ENCODE data around the gene RORC.

RORC gene

DNA sequence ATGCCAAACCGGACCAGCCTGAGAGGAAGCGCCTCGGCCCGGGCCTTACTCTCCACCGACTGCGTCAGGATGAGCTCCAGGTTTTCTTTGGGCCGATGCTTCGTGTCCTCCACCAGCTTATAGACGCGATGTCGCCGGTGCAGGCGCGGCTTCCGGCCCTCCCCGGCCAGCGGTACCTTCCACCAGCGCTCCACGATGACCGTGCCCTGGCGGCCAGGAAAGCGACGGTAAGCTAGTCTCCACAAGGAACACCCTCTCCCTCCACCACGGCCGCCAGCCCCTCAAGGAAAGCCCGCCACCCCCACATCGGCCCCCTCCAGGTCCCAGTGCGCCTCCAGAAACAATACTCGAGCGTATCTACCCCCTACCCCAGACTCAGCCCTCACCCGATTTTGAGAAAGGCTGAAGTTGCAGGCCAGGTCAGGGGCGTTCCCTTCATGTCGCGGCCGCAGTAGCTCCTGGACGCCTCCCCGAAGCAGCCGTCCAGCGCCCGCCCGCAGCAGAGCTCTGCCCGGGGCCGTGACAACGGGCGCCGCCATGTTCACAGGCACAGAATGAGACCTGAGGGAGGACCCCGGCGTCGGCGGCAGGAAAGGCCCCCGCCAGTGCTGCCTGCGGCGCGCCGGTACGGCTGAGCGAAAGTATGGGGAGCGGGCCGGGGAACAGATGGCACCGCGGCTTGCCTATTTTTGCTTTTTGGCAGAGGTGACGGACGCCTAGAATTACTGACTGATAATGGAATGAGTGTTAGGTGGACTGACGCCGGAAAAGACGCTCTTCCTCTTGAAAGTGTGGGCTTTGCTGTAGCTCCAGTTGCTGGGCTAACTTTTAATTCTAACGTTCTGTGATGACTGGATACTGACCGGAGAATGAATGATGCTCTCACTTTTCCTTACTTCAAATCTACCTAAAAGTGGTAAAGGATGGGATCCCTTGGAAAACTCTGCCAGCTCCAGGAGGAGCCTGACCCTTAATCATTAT is 68.4 kb downstream of the RORC start, which contains the start of gene MRPL9:
TSS of gene MRPL9 (minus strand) at position 556 of the 981 bp plus-strand sequence. CDS start at position 539, 17 bp downstream.
- H3K27me3 ChIP-seq (ENCODE audit: control insufficient read depth in 1 of 2, insufficient read depth in 2 of 2, low read length in 2 of 2) = no peaks in the 10 kb centered on the region
- H3K4me3 ChIP-seq (ENCODE audit: low read depth in 1 of 2, low read length in 2 of 2) = peak within 1 kb of the TSS; percentile 81 to 90
- H3K27ac ChIP-seq (ENCODE audit: low read depth, low read length) = peak within 1 kb of the TSS; percentile 65
- peaks cover 10 to 12% of the 10 kb centered on the region in 2 donors for H3K4me1 ChIP-seq (ENCODE audit: control insufficient read depth in 1 of 2, insufficient read depth in 2 of 2, low read length in 2 of 2)
- H3K9ac ChIP-seq (ENCODE audit: low read depth in 1 of 2, low read length in 2 of 2) = peak within 1 kb of the TSS; percentile 77 to 85
- peaks cover 18 to 27% of the 10 kb centered on the region in 2 donors for H3K36me3 ChIP-seq (ENCODE audit: control insufficient read depth in 1 of 2, insufficient read depth in 2 of 2, low read length in 2 of 2)
- H3K9me3 ChIP-seq (ENCODE audit: control insufficient read depth in 1 of 2, low read length in 2 of 2) = no peaks in the 10 kb centered on the region

DNA sequence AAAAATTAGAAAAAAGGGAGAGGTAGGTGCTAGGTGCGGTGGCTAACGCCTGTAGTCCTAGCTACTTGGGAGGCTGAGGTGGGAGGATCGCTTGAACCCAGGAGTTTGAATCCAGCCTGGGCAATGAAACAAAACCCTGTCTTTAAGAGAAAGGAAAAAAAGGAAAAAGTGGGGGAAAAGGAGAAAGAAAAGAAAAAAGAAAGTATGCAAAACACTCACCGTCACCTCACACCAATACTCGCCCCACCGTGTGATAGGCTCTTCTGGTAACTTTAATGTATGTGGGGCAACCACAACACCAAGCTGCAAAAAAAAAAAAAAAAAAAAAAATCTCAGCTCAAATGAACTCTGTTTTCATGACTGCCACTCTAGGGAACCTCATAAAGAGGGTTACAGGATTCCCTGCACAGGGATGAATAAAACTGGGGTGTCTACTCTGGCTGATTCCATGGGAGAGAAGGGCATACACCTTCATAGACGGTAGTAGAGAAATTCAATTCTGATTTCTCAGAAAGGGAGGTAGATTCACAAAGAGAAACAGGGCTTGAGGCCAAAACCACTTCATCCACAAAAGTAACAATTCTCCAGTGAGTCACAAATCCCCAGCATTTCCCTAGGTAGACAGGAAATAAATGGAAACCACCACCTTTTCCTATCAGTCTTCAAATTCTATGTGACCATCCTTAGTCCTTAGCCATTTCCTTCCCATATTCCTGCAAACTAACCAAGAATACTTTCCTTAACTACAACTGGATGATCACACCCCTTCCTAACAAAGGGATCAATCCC is 70.8 kb downstream of the RORC start:
- Histone ChIP-seq H3K9ac (ENCODE audit: low read depth in 1 of 2, low read length in 2 of 2) (no peak overlapping the region), H3K27ac (ENCODE audit: low read depth, low read length) (no peak overlapping the region), H3K4me1 (ENCODE audit: control insufficient read depth in 1 of 2, insufficient read depth in 2 of 2, low read length in 2 of 2) (peaks cover 10 to 12% of the 10 kb centered on the region in 2 donors), H3K27me3 (ENCODE audit: control insufficient read depth in 1 of 2, insufficient read depth in 2 of 2, low read length in 2 of 2) (no peaks in the 10 kb centered on the region), H3K9me3 (ENCODE audit: control insufficient read depth in 1 of 2, low read length in 2 of 2) (no peaks in the 10 kb centered on the region), H3K36me3 (ENCODE audit: control insufficient read depth in 1 of 2, insufficient read depth in 2 of 2, low read length in 2 of 2) (peaks cover 22 to 30% of the 10 kb centered on the region in 2 donors), H3K4me3 (ENCODE audit: low read depth in 1 of 2, low read length in 2 of 2) (no peak overlapping the region)

DNA sequence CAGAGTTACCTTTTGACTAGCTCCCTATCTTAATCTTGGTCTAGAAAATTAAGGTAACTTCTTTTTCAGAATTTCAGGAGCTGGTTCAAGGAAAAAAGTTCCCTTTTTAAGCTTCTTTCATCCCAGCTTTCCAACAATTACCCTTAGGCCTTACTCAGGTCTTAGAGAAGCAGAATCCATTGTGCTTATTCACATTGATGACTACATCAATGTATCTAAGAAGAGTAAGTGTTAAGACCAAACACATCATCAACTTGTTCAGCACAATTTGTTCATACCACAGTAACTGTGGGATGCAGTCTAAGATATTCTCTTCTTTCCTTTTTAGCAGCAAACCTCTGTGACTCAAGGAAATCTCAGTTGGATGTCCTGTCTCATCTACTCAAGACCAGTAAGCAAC is 72.4 kb downstream of the RORC start:
- Histone ChIP-seq H3K9ac (ENCODE audit: low read depth in 1 of 2, low read length in 2 of 2) (no peak overlapping the region), H3K9me3 (ENCODE audit: control insufficient read depth in 1 of 2, low read length in 2 of 2) (no peaks in the 10 kb centered on the region), H3K4me1 (ENCODE audit: control insufficient read depth in 1 of 2, insufficient read depth in 2 of 2, low read length in 2 of 2) (peaks cover 8 to 10% of the 10 kb centered on the region in 2 donors), H3K36me3 (ENCODE audit: control insufficient read depth in 1 of 2, insufficient read depth in 2 of 2, low read length in 2 of 2) (peaks cover 22 to 30% of the 10 kb centered on the region in 2 donors), H3K4me3 (ENCODE audit: low read depth in 1 of 2, low read length in 2 of 2) (no peak overlapping the region), H3K27ac (ENCODE audit: low read depth, low read length) (no peak overlapping the region), H3K27me3 (ENCODE audit: control insufficient read depth in 1 of 2, insufficient read depth in 2 of 2, low read length in 2 of 2) (no peaks in the 10 kb centered on the region)

DNA sequence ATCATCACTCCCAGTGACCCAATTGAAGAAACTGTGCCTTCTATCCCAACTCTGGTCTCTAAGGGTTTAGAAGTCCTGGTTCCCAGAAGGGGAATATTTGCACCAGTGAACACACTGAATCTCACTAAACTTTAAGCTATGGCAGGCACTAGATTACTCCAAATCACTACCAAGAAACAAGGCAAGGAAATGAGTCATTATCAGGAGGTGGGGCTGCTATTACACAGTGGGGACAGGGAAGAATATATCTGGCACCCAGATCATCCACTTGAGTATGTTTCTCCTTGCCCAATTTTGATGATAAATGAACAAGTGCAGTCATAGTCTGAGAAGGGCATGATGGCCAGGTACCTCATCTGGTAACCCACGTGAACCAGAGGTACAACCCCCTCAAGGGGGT is 75.3 kb downstream of the RORC start:
- Histone ChIP-seq H3K4me3 (ENCODE audit: low read depth in 1 of 2, low read length in 2 of 2) (no peak overlapping the region), H3K9ac (ENCODE audit: low read depth in 1 of 2, low read length in 2 of 2) (no peak overlapping the region), H3K36me3 (ENCODE audit: control insufficient read depth in 1 of 2, insufficient read depth in 2 of 2, low read length in 2 of 2) (peaks cover 21 to 24% of the 10 kb centered on the region in 2 donors)

More for the DNA sequence above, 75.3 kb downstream of the RORC start:
- no peaks in the 10 kb centered on the region for H3K4me1 ChIP-seq (ENCODE audit: control insufficient read depth in 1 of 2, insufficient read depth in 2 of 2, low read length in 2 of 2)
- no peaks in the 10 kb centered on the region for H3K9me3 ChIP-seq (ENCODE audit: control insufficient read depth in 1 of 2, low read length in 2 of 2)
- H3K27me3 ChIP-seq (ENCODE audit: control insufficient read depth in 1 of 2, insufficient read depth in 2 of 2, low read length in 2 of 2) = no peaks in the 10 kb centered on the region
- no peak overlapping the region for H3K27ac ChIP-seq (ENCODE audit: low read depth, low read length)

Measured in duodenal mucosa (tissue), 2 donors.